ENCODE data around the gene CWC15.

DNA sequence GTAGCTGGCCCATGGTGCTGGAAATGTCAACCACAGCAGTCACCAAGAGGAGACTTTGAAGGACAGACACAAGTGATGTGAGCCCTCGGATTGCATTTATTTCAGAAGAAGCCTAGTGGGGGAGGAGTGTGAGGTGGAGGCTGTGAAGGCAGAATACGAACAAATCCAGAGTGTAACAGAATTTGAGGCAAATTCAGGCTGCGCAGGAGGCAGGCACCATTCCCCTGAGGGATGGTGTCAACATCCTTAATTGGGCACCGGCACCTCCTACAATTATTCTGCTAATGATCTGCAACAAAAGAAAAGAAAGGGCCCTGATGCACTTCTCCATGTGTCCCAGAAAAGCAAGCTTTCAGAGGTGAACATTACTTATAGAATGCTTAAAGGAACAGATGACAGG, 32.2 kb downstream of the CWC15 start:
- TF ChIP-seq CTCF (IDR thresholded peaks at IDR 0.05) (no peak), POLR2A (IDR thresholded peaks at IDR 0.05) (no peak)

All from uterus (tissue), 2 donors.